GM12878 (cell line): ENCODE data around the gene SLC35A4. TPM values are rescaled to one million over a fixed set of nuclear protein-coding genes. Genes with fewer than 3 reads are reported as not detected.
"Not testable (repeated sequence)": the region's sequence is repeated elsewhere in the genome, so short reads cannot be mapped to it uniquely, and the experiment has no call there.

Source experiments
- ATAC-seq: fragments of 200-7000 bp; cut with Tn5 transposase; 3 replicates; pipeline ENCODE4 v1.9.1; 2020; ENCODE audit warnings: mild to moderate bottlenecking, moderate library complexity
- BruUV-seq: library from RNA; stranded (reverse); fragments of 400-500 nt; replicated peaks from 2 replicates; lab custom pipeline; 2021; lab: Mats Ljungman, UMichigan
- CTCF ChIA-PET: fragments of 300-600 bp; sonication (Branson Sonifier 250); formaldehyde crosslinking; extraction: SDS; loops from one replicate; lab custom pipeline; 2021; ENCODE audit warnings: inconsistent platforms; lab: Yijun Ruan, JAX
- POLR2A ChIA-PET: fragments of 350-600 bp; formaldehyde crosslinking; extraction: SDS; loops from one replicate; lab custom pipeline; 2021; ENCODE audit warnings: inconsistent platforms; lab: Charles Lee
- RAD21 ChIA-PET: fragments of 300-600 bp; sonication (Branson Sonifier 250); formaldehyde crosslinking; loops from one replicate; lab custom pipeline; 2023; ENCODE audit warnings: antibody characterized with exemption; ENCODE audit not compliant: unreplicated experiment; lab: Charles Lee
- SMC1A ChIA-PET: fragments of 300-600 bp; sonication (Branson Sonifier 250); formaldehyde crosslinking; loops from one replicate; lab custom pipeline; 2023; ENCODE audit not compliant: unreplicated experiment, uncharacterized antibody; lab: Charles Lee
- DNase-seq: peaks from one replicate; pipeline ENCODE4 v3.0.0-alpha.2; 2011; ENCODE audit warnings: low read depth, low spot score
- FAIRE-seq: peaks from 3 replicates; lab custom pipeline; 2011; peaks lifted over from hg19 to GRCh38; lab: Jason Lieb, UNC
- H2AFZ ChIP-seq: 2 replicates; pipeline ENCODE4 v1.6.0; 2011; ENCODE audit warnings: low read depth, low read length, control low read depth; ENCODE audit not compliant: control insufficient read depth
- H3K27ac ChIP-seq: 2 replicates; pipeline ENCODE4 v1.5.1; 2011; ENCODE audit warnings: control low read depth; ENCODE audit not compliant: control insufficient read depth, insufficient read depth
- H3K27me3 ChIP-seq, 2 experiments: replicated peaks in 1 of 2; 2 replicates each; pipeline versions ENCODE4 v1.6.0 to v1.6.1; 2011; ENCODE audit warnings: low read length in 1 of 2; ENCODE audit not compliant: control insufficient read depth in 2 of 2, insufficient read depth in 2 of 2
- H3K36me3 ChIP-seq, 2 experiments: 2 replicates each; pipeline ENCODE4 v1.5.1; 2011; ENCODE audit warnings: low read length in 1 of 2; ENCODE audit not compliant: control insufficient read depth in 2 of 2, insufficient read depth in 2 of 2
- H3K4me1 ChIP-seq: 2 replicates; pipeline ENCODE4 v1.6.1; 2011; ENCODE audit warnings: mild to moderate bottlenecking, low read length, moderate library complexity, mixed read lengths; ENCODE audit not compliant: control insufficient read depth, insufficient read depth
- H3K4me2 ChIP-seq: 2 replicates; pipeline ENCODE4 v1.6.0; 2011; ENCODE audit warnings: control low read depth; ENCODE audit not compliant: control insufficient read depth, insufficient read depth
- H3K4me3 ChIP-seq: fragments of 200-600 bp; sonication (generic); 2 replicates; pipeline ENCODE4 v1.5.1; 2016
- H3K79me2 ChIP-seq: 2 replicates; pipeline ENCODE4 v1.6.0; 2011; ENCODE audit warnings: low read length; ENCODE audit not compliant: control insufficient read depth, insufficient read depth
- H3K9ac ChIP-seq: 2 replicates; pipeline ENCODE4 v1.8.0; 2011; ENCODE audit warnings: low read length, control low read depth, mixed read lengths; ENCODE audit not compliant: control insufficient read depth, insufficient read depth
- H3K9me3 ChIP-seq: replicated peaks from 3 replicates; pipeline ENCODE4 v1.5.1; 2011; ENCODE audit warnings: mild to moderate bottlenecking, low read length; ENCODE audit not compliant: control insufficient read depth, insufficient read depth
- H4K20me1 ChIP-seq: 2 replicates; pipeline ENCODE4 v1.6.0; 2011; ENCODE audit not compliant: control insufficient read depth, insufficient read depth
- ATF7 ChIP-seq: fragments of 450-650 bp; IDR thresholded peaks from 2 replicates; pipeline ENCODE4 v1.6.1; 2016; ENCODE audit warnings: low read depth, mild to moderate bottlenecking
- BHLHE40 ChIP-seq, 2 experiments: fragments of 450-650 bp in 1 of 2; IDR thresholded peaks; 2 replicates each; pipeline ENCODE4 v1.6.1; 2011 to 2017; ENCODE audit warnings: low read depth in 2 of 2, borderline replicate concordance in 1 of 2, improper control_type of control experiment in 1 of 2, low read length in 1 of 2, mild to moderate bottlenecking in 1 of 2
- CEBPZ ChIP-seq: fragments of 150-350 bp; IDR thresholded peaks from 2 replicates; pipeline ENCODE4 v1.6.1; 2016; ENCODE audit warnings: low read depth, low read length
- CREB1 ChIP-seq: IDR thresholded peaks from 2 replicates; pipeline ENCODE4 v1.6.1; 2012; ENCODE audit warnings: low read depth, mild to moderate bottlenecking, inconsistent platforms
- IRF3 ChIP-seq: fragments of 450-650 bp; IDR thresholded peaks from 2 replicates; pipeline ENCODE4 v1.6.1; 2014; ENCODE audit warnings: mild to moderate bottlenecking
- NFYA ChIP-seq: IDR thresholded peaks from 2 replicates; pipeline ENCODE4 v1.6.1; 2011; ENCODE audit warnings: low read depth, mild to moderate bottlenecking, low read length, improper control_type of control experiment, borderline replicate concordance
- NFYB ChIP-seq: IDR thresholded peaks from 2 replicates; pipeline ENCODE4 v1.6.1; 2011; ENCODE audit warnings: low read depth, mild to moderate bottlenecking, low read length, improper control_type of control experiment, moderate library complexity; ENCODE audit not compliant: insufficient read depth
- POLR2AphosphoS2 ChIP-seq: IDR thresholded peaks from 2 replicates; pipeline ENCODE4 v1.6.1; 2011; ENCODE audit warnings: low read depth, mild to moderate bottlenecking, low read length, improper control_type of control experiment, moderate library complexity
- WGBS: methylation state at CpG from one replicate; pipeline ENCODE4 v1.1.6; 2016; ENCODE audit warnings: low lambda C conversion rate; ENCODE audit not compliant: insufficient replicate concordance, insufficient coverage; ENCODE audit errors: missing lambda C conversion rate; 5-methylcytosine and 5-hydroxymethylcytosine counted together
- in situ Hi-C: fragments of 300-500 bp; cut with MboI; formaldehyde crosslinking; loops from 9 replicates; pipeline ENCODE4 v1.14.3; 2018; ENCODE audit warnings: mixed read lengths
- intact Hi-C: fragments of 100-400 bp; cut with micrococcal nuclease; formaldehyde crosslinking; loops from one replicate; pipeline ENCODE4 v1.14.2; 2022; ENCODE audit not compliant: unreplicated experiment
- polyA plus RNA-seq, 11 experiments: library from polyadenylated mRNA; depleted of rRNA in 4 of 11; unstranded in 6 of 11; stranded (reverse) in 5 of 11; fragments of >200 nt; fragmentation: Nextera tagmentation in 4 of 11; fragmentation: Illumina TruSeq in 1 of 11; extraction: Ambion mirVana in 4 of 11; extraction: Trizol in 1 of 11; gene quantifications; 1 replicate in 1 of 11; 2 replicates in 10 of 11; pipeline versions ENCODE4 v1.2.1 to v1.2.3, GENCODE V29; 2011 to 2016; ENCODE audit warnings: inconsistent platforms in 2 of 11, missing spikeins in 2 of 11, low read depth in 1 of 11
- total RNA-seq, 4 experiments: library from RNA; depleted of rRNA in 3 of 4; stranded (reverse); fragments of >200 nt in 3 of 4; fragmentation: Illumina TruSeq in 1 of 4; extraction: Trizol in 1 of 4; gene quantifications; 2 replicates each; pipeline versions ENCODE4 v1.2.1 to v1.2.3, GENCODE V29; 2013 to 2021
- TF ChIP-seq, protein P1 (sequence below): fragments of 450-650 bp; IDR thresholded peaks from 2 replicates; pipeline ENCODE4 v1.6.1; 2017; ENCODE audit warnings: borderline replicate concordance

SLC35A4 gene
- total and polyA plus RNA-seq, 10 of the 15 experiments (the other 5 are each of a cell fraction or from before 2014, with no cell fraction given) = 23.8 to 167 (median 114) TPM

DNA sequence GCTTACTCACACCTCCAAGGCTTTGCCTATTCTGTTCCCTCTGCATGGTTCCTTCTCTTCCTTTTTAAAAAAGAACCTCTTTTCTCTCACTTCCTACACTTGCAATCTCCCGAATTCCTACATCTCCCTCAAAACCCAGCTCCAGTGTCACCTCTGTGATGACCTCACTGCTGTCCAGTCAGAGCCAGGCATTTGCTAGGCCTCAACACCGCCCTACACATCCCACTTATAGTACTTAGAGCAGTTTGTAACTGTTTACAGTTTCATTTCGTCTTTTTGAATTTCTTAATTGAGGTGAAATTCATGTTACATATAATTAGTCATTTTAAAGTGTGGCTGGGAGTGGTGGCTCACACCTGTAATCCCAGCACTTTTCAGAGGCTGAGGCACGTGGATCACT, 37.5 kb downstream of the SLC35A4 start:
- no peaks in the 10 kb centered on the region for H3K9me3 ChIP-seq
- H3K4me1 ChIP-seq = no peaks in the 10 kb centered on the region
- no peak overlapping the region for H3K4me3 ChIP-seq
- no peak for TF ChIP-seq POLR2AphosphoS2
- peak in 1 of 2 experiments; percentile 31; a peak in 1 of 4 replicates for TF ChIP-seq BHLHE40 (IDR thresholded peaks at IDR 0.05; ENCODE audit: borderline replicate concordance in 1 of 2, low read depth in 2 of 2, low read length in 1 of 2)
- TF ChIP-seq IRF3 = no peak
- no peak for TF ChIP-seq NFYA
- TF ChIP-seq NFYB = no peak
- TF ChIP-seq, protein P1, sequence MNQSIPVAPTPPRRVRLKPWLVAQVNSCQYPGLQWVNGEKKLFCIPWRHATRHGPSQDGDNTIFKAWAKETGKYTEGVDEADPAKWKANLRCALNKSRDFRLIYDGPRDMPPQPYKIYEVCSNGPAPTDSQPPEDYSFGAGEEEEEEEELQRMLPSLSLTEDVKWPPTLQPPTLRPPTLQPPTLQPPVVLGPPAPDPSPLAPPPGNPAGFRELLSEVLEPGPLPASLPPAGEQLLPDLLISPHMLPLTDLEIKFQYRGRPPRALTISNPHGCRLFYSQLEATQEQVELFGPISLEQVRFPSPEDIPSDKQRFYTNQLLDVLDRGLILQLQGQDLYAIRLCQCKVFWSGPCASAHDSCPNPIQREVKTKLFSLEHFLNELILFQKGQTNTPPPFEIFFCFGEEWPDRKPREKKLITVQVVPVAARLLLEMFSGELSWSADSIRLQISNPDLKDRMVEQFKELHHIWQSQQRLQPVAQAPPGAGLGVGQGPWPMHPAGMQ = no peak
- 0 out of 2 replicates have a peak, but pooled peaks have one; percentile 24 for TF ChIP-seq ATF7
- no peak for TF ChIP-seq CEBPZ
- no peak for TF ChIP-seq CREB1
- no peaks in the 10 kb centered on the region for H3K27me3 ChIP-seq
- in situ Hi-C loops = no loop called here
- ATAC-seq (no peak), FAIRE-seq (no peak), DNase-seq (no peak)
- no TSS peak for BruUV-seq
- WGBS = 23% methylated on average over 4 of the region's 4 CpGs
- H3K79me2 ChIP-seq = no peaks in the 10 kb centered on the region
- ChIA-PET SMC1A (no interaction called here), CTCF (no interaction called here), POLR2A (interaction anchor here (0.6 kb wide), 1 partner anchor 220 kb away, joined by 3 read pairs; no protein-coding TSS in a partner anchor), RAD21 (no interaction called here)
- no peak overlapping the region for H3K9ac ChIP-seq
- no peak overlapping the region for H3K4me2 ChIP-seq
- intact Hi-C loops = no loop called here
- H3K36me3 ChIP-seq = no peaks in the 10 kb centered on the region
- H4K20me1 ChIP-seq = no peaks in the 10 kb centered on the region
- no peak overlapping the region for H2AFZ ChIP-seq
- no peak overlapping the region for H3K27ac ChIP-seq

DNA sequence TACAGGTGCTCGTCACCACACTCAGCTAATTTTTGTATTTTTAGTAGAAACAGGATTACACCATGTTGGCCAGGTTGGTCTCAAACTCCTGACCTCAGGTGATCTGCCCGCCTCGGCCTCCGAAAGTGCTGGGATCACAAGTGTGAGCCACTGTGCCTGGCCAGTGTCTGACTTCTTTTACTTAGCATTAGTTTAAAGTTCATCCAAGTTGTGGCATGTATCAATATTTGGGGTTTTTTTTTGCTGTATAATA, 38.7 kb downstream of the SLC35A4 start:
- H3K4me1 ChIP-seq, ATAC-seq, CTCF ChIA-PET, H3K4me3 ChIP-seq, H3K79me2 ChIP-seq, DNase-seq, H3K27ac ChIP-seq, H3K27me3 ChIP-seq, POLR2A ChIA-PET, H2AFZ ChIP-seq, H3K9me3 ChIP-seq, BruUV-seq, in situ Hi-C loops, H4K20me1 ChIP-seq, RAD21 ChIA-PET, FAIRE-seq, SMC1A ChIA-PET, intact Hi-C loops, H3K9ac ChIP-seq, H3K4me2 ChIP-seq, H3K36me3 ChIP-seq: not testable (repeated sequence)
- 76% methylated on average over 4 of the region's 4 CpGs for WGBS
